HG03439 (cell line): ENCODE results near the gene IRGQ.
"Not testable (repeated sequence)": the region's sequence is repeated elsewhere in the genome, so short reads cannot be mapped to it uniquely, and the experiment has no call there.

Source experiments
- ATAC-seq: cut with Tn5 transposase; IDR thresholded peaks from one replicate; pipeline ENCODE4 v1.9.1; 2021; ENCODE audit warnings: mild to moderate bottlenecking, moderate library complexity; ENCODE audit not compliant: unreplicated experiment

The IRGQ gene

GRCh38 chr19:43595999-43596841, at the start of gene IRGQ, which contains the start of gene ZNF576:
TSS of gene IRGQ (minus strand) at chr19:43596134. CDS start at chr19:43595338, 796 bp downstream.
TSS of gene ZNF576 (plus strand) at chr19:43596595. CDS start at chr19:43597109, 514 bp downstream.
- ATAC-seq, result peak; percentile 85

DNA sequence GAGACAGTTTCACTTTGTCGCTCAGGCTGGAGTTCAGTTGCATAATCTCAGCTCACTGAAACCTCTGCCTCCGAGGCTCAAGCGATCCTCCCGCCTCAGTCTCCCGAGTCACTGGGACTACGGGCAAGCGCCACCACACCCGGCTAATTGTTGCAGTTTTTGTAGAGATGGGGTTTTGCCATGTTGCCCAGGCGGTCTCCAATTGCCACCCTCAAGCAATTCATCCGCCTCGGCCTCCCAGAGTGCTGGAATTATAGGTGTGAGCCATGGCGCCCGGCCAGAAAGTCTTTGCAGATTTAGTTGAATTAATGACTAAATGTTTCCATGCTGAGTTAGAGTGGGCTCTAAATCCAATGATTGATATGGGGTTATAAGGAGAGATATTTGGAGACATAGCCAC, 48.2 kb upstream of the IRGQ start:
- ATAC-seq, result no peak

GRCh38 chr19:43643326-43643725, 47.4 kb upstream of the IRGQ start:
- ATAC-seq, result no peak

DNA sequence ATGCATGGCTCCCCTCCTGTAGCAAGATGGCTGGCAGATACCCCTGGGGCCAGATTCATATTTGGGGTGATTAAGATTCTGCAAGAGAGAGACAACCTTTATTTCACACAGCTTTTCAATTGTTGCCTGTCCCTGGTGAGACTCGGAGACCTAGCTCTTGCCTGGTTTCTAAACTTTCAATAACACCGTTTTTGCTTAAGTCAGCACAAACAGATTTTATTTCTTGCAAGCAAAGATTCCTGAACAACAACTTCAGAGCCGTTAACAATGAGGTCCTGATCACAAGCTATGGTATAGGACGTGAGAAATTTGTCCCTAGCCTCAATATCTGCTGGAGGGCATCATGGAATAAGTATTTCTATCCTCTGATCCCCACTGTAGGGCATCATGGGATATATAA, 46.6 kb upstream of the IRGQ start:
- no peak for ATAC-seq

DNA sequence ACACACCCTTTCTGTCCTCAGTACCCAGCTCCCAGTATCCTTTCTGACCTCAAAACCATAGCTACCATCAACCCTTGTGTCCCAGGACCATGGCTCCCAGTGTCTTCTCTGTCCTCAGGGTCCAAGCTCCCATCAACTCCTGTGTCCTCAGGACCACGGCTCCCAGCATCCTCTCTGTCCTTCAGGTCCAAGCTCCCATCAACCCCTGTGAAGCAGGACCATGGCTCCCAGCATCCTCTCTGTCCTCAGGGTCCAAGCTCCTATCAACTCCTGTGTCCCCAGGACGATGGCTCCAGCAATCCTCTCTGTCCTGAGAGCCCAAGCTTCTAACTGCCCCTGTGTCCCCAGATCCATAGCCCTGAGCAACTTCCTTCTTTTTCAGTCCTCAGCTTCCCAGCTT, 45.4 kb upstream of the IRGQ start:
- ATAC-seq, result no peak

- ATAC-seq, result no peak
Measured at GRCh38 chr19:43640424-43640757, 44.5 kb upstream of the IRGQ start.

DNA sequence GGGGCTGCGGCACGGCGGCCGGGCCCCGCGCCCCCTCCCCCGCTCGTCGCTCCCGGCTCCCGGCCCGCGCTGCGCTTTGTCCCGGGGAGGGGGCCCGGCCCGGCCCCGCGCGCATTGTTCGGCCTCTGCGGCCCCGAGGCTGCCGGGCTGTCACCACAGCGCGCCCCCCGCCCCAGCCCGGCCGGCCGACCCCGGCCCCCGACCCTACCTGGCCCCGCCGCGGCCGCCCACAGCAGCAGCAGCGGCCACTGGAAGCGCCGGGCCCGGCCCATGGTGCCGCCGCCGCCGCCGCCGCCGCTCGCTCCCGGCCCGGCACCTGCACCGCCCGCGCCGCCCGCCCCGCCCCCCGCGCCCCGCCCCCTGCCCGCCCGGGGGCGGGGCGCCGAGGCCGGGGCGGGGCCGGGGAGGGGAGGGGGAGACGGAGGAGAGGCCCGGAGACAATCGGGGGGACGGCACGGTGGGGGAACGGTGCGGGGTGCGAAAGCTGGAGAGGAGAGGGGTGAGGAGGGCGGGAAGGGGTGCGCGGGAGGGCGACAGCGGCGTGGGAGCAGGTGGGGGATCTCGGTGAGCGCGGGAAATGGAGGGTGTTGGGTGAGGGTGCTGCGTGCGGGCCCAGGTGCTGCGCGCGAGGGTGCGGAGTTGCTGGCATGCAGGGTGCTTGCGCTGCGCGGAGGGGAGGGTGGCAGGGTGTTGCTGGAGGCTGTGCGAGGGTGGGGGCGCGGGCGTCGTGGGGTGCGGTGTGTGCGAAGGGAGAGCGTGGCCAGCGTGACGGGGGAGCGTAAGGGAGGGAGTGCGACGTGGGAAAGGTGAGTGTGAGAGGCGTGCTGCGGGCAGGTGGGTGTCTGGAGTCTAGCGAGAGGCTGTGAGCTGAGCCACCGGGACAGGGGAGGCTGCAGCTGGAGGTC, 43.8 kb upstream of the IRGQ start, which contains the start of gene CADM4:
Gene CADM4 (minus strand): TSS at position 332 of the 905 bp plus-strand sequence. CDS start 60 bp downstream, at position 272.
- no peak for ATAC-seq

DNA sequence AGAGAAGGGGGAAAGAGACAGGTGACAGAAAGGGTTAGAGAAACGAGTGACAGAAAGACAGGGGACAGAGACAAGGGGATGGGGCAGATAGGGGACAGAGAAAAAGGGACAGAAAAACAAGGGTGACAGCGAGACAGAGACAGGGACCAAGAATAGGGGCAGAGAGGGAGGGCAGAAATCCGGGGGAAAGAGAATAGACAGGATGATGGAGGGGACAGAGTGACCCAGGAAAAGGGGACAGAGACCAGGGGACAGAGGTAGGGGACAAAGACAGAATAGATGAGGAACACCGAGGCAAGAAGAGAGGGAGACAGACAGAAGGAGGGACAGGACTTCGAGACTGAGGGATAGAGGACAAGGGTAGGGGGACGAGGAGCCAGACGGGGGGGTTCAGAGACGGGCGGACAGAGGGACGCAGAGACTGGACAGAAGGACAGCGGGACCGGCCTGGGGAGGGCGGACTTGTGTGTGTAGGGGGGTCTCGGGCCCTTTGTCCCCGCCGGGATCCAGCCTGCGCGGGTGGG, 43.1 kb upstream of the IRGQ start:
- ATAC-seq, result no peak

GRCh38 chr19:43638214-43638994, 42.5 kb upstream of the IRGQ start:
- ATAC-seq, result no peak

GRCh38 chr19:43636121-43636683, 40.3 kb upstream of the IRGQ start:
- ATAC-seq, result no peak

- not testable (repeated sequence) for ATAC-seq
Measured at GRCh38 chr19:43635561-43635940, 39.6 kb upstream of the IRGQ start.

GRCh38 chr19:43634872-43635560, 39.1 kb upstream of the IRGQ start:
- no peak for ATAC-seq

GRCh38 chr19:43634506-43634871, 38.6 kb upstream of the IRGQ start:
- ATAC-seq, result no peak

DNA sequence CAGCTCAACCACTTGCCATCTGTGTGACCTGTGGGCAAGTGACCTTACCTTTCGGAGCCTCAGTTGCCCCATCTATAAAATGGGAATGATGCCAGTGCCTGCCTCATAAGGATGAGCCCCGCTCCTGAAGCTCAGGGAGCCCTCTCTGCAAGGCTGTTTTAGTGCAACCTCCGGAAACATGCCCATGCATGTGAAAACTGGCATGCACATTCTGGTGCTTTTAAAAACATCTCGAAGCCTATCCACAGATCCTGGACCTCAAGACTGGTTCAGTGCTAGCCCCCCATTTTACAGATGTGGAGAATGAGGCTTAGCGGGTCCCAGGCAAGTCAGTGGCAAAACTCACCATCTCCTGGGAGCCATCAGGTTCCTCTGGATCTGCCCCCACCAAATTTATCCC, 38.1 kb upstream of the IRGQ start:
- ATAC-seq, result no peak

GRCh38 chr19:43633520-43633919, 37.6 kb upstream of the IRGQ start:
- ATAC-seq, result no peak

GRCh38 chr19:43631491-43631890, 35.6 kb upstream of the IRGQ start:
- ATAC-seq, result no peak

DNA sequence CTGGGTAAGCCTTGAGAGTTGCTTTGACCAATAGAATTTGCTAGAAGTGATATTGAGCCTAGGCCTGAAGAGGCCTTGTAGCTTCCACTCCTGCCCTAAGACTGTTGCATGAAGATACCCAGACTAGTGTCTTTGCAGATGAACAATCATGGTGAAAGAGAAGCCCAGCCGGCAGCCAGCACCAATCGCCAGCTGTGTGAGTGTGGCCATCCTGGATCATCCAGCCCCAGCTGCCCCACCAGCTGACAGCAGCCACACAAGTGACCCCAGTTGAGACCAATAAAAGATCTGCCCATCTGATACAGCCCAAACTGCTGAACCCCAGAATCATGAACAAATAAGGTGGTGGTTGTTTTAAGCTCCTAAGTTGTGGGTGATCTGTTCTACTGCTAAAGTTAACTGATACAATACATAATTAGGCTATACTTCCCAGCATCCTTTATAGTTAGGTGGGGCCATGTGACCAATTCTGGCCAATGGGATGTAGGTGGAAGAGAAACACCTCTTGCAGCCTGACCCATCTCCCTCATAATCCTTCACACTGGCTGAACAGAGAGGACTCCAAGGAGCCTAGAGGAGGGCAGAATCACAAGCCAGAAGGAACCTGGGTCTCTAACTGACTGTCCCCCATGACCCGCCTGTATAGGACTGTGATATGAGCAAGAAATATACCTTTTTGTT, 32.9 kb upstream of the IRGQ start:
- no peak for ATAC-seq

DNA sequence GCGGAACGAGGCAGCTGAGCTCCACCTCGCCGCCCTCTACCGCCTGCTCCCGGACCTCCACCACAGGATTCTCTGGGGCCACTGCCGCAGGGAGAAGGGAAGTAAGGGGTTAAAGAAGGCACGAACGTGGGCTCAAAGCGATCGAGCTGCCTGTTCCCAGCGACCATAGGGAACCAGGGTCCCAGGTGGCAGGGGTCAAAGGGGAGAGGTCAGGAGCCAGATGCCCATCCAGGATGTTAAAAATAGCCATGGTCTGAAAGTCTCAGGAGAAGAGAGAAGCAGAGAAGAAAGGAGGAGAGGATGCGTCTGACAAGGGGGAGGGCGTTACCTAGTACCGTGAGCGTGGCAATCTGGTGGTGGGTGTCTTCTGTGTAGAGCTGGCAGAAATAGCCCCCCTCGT, 30.9 kb upstream of the IRGQ start:
- no peak for ATAC-seq

GRCh38 chr19:43625918-43626579, 30.1 kb upstream of the IRGQ start:
- ATAC-seq, result no peak
